Endometrial microvascular endothelial cells (primary cell): Measurements from ENCODE around the gene INPP5D. TPM values are rescaled to one million over a fixed set of nuclear protein-coding genes. Genes with fewer than 3 reads are reported as not detected.

Source experiments
- in situ Hi-C: cut with HindIII; loops from 2 replicates; pipeline ENCODE4 v1.10.0; 2017; ENCODE audit warnings: low sequenced_read_pairs, low pct_unique_long_range_greater_than_20kb; ENCODE audit errors: inconsistent ontology term
- total RNA-seq: library from RNA; depleted of rRNA; stranded (reverse); fragments of >200 nt; gene quantifications from one replicate; pipeline ENCODE4 v1.2.3, GENCODE V29; 2015; ENCODE audit errors: inconsistent ontology term

Gene INPP5D
- total RNA-seq, 1 donor from 2014 or later, result 17.1 TPM

GRCh38 chr2:233203060-233203459 is 142.9 kb downstream of the INPP5D start:
- in situ Hi-C loops, result no loop called here

GRCh38 chr2:233204286-233204936 is 144.3 kb downstream of the INPP5D start:
- in situ Hi-C loops, result no loop called here

GRCh38 chr2:233208382-233209116 is 148.4 kb downstream of the INPP5D start:
- in situ Hi-C loops, result no loop called here

- in situ Hi-C loops, result no loop called here
Measured at GRCh38 chr2:233209117-233209532, 149.0 kb downstream of the INPP5D start.

- in situ Hi-C loops, result no loop called here
Measured at GRCh38 chr2:233209533-233210171, 149.5 kb downstream of the INPP5D start.

GRCh38 chr2:233210281-233210680 is 150.1 kb downstream of the INPP5D start:
- in situ Hi-C loops, result no loop called here

GRCh38 chr2:233210843-233211547 is 150.9 kb downstream of the INPP5D start:
- in situ Hi-C loops, result no loop called here

- in situ Hi-C loops, result no loop called here
Measured at GRCh38 chr2:233211548-233211895, 151.4 kb downstream of the INPP5D start.

GRCh38 chr2:233213011-233213410 is 152.9 kb downstream of the INPP5D start:
- in situ Hi-C loops, result no loop called here

- in situ Hi-C loops, result no loop called here
Measured at GRCh38 chr2:233213975-233214374, 153.8 kb downstream of the INPP5D start.

- in situ Hi-C loops, result no loop called here
Measured at GRCh38 chr2:233217892-233218377, 157.8 kb downstream of the INPP5D start.

- in situ Hi-C loops, result no loop called here
Measured at GRCh38 chr2:233218836-233219235, 158.7 kb downstream of the INPP5D start.

- in situ Hi-C loops, result no loop called here
Measured at GRCh38 chr2:233219848-233220247, 159.7 kb downstream of the INPP5D start.

- in situ Hi-C loops, result no loop called here
Measured at GRCh38 chr2:233221378-233222063, 161.4 kb downstream of the INPP5D start.

GRCh38 chr2:233223059-233223894 is 163.1 kb downstream of the INPP5D start:
- in situ Hi-C loops, result no loop called here

GRCh38 chr2:233225230-233226068 is 165.3 kb downstream of the INPP5D start:
- in situ Hi-C loops, result loop anchor here (25.0 kb wide), 3 partner anchors 138 to 363 kb away; partner anchors contain the start of gene SNORC

GRCh38 chr2:233226511-233227031 is 166.4 kb downstream of the INPP5D start:
- in situ Hi-C loops, result loop anchor here (25.0 kb wide), 3 partner anchors 139 to 364 kb away; partner anchors contain the start of gene SNORC
